T follicular helper cell (primary cell): ENCODE data around the gene ETF1.

Experiments used
- DNase-seq: peaks from one replicate; pipeline ENCODE4 v3.0.0-alpha.2; 2020; ENCODE audit warnings: low read depth

Gene ETF1

DNA sequence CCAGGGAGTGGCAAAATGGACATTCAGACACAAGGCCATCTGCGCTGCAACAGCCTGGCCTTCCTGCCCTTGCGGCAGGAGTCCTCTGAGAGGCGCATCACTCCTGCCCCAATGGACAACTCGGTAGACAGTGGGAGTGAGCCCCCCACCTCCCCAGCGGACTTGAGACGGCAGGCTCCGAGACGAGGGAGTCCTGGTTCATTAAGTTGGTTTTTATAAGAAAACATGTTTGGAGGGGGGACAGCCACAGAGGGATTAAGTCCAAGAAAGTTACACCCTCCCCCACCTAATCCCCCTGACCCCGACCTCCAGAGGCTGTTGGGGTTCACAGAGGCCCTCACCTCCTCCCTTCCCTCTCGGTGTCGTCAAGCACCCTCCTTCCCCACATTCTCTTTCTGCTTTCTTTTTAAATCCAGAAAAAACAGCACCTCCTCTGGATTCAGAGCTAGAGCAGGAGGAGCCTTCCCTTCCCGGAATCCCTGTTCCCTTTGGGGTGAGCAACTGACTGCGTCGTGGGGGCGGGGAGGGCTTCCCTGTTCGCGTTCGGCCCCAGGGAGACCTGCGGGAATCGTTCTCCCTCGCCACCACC is 79.5 kb downstream of the ETF1 start:
- DNase-seq, result no peak

GRCh38 chr5:138461343-138462125 is 81.5 kb downstream of the ETF1 start:
- no peak for DNase-seq

DNA sequence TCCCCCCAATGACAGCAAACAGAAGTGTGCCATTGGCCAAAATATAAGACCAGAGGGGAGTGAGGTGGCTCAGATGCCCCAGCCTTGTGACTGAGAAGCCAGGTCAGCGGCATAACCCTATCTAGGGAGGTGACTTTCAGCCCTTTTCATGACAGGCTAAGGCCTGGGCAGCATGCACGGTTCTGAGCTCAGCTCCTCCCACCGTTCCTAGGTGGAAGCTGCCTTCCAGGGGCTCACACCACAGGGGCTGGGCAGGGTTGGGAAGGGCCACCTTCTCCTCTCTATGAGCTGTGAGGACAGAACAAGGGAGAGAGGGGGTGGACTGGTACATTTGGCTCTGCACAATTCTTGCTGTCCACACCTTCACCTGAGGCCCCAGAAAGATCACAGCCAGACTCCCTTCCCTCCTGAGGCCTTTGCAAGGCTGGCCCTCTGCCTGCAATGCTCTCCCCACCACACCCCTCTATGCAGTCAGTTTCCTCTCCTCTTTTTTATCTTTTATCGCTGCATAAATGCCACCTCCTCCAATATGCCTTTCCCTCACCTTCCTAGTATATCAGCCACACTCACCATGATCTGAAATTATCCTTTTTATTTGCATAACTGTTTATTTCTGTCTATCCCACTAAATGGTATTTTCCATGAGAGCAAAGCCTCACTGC is 82.9 kb downstream of the ETF1 start:
- DNase-seq, result no peak

GRCh38 chr5:138459311-138459933 is 83.6 kb downstream of the ETF1 start:
- DNase-seq, result peak; percentile 71

GRCh38 chr5:138458856-138459255 is 84.2 kb downstream of the ETF1 start:
- no peak for DNase-seq

DNA sequence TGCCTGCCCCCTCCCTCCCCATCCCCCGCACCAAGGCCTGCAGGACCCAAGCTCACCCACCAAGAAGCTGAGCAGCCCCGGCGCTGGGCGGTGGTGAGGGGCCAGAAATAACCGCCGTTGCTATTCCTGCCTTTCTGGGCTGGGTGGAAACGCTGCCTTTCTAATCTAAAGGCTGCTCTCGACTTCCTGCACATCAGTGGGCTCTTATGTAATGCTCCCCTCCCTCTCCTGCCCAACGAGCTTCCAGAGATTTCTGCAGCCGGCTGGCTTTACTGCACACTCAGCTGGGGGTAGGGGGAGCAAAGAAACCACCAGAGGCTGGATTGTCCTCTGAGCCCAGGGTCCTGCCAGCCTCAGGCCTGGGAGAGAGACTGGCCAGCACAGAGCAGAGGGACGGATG is 84.7 kb downstream of the ETF1 start:
- no peak for DNase-seq

- DNase-seq, result no peak
Observed at GRCh38 chr5:138457531-138458275, 85.3 kb downstream of the ETF1 start.
